A549 (cell line): ENCODE measurements around the gene CCDC102B. TPM values are rescaled to one million over a fixed set of nuclear protein-coding genes. Genes with fewer than 3 reads are reported as not detected.

Experiments
- ATAC-seq, 2 experiments: fragments of 200-7000 bp in 1 of 2; fragments of >200 bp in 1 of 2; cut with Nextera tagmentation in 1 of 2; cut with Tn5 transposase in 1 of 2; 3 replicates each; pipeline versions ENCODE4 v1.8.0 to v1.9.1; 2018 to 2020; ENCODE audit warnings: mild to moderate bottlenecking in 1 of 2, moderate library complexity in 1 of 2
- CTCF ChIA-PET: fragments of 300-600 bp; sonication (Branson Sonifier 250); formaldehyde crosslinking; extraction: SDS; loops from one replicate; lab custom pipeline; 2021; ENCODE audit warnings: antibody characterized with exemption, inconsistent platforms; lab: Yijun Ruan, JAX
- POLR2A ChIA-PET: fragments of 350-600 bp; formaldehyde crosslinking; extraction: SDS; loops from one replicate; lab custom pipeline; 2021; ENCODE audit warnings: antibody characterized with exemption, inconsistent platforms; lab: Yijun Ruan, JAX
- DNase-seq, 2 experiments: peaks; one replicate each; pipeline versions ENCODE4 v3.0.0 to v3.0.0-alpha.2; 2011 to 2016; ENCODE audit warnings: low read depth in 1 of 2, low spot score in 1 of 2
- FAIRE-seq: peaks from 2 replicates; lab custom pipeline; 2011; peaks lifted over from hg19 to GRCh38; lab: Jason Lieb, UNC
- H3K27ac ChIP-seq, 2 experiments: fragments of >200 bp; sonication (Bioruptor Twin); formaldehyde crosslinking; 3 replicates each; pipeline ENCODE4 v1.5.1; 2016 to 2017
- H3K4me1 ChIP-seq: fragments of >200 bp; sonication (Bioruptor Twin); formaldehyde crosslinking; 3 replicates; pipeline ENCODE4 v1.6.1; 2016
- H3K4me2 ChIP-seq: fragments of >200 bp; sonication (Bioruptor Twin); formaldehyde crosslinking; 3 replicates; pipeline ENCODE4 v1.6.1; 2016
- H3K4me3 ChIP-seq: fragments of >200 bp; sonication (Bioruptor Twin); formaldehyde crosslinking; 3 replicates; pipeline ENCODE4 v1.5.1; 2016
- H3K9me3 ChIP-seq: fragments of >200 bp; sonication (Bioruptor Twin); formaldehyde crosslinking; 3 replicates; pipeline ENCODE4 v1.6.1; 2016
- BHLHE40 ChIP-seq: IDR thresholded peaks from 2 replicates; pipeline ENCODE4 v1.6.1; 2012; ENCODE audit warnings: low read depth, low read length, inconsistent platforms
- CEBPB ChIP-seq, 2 experiments: fragments of >200 bp in 1 of 2; sonication (Bioruptor Twin) in 1 of 2; formaldehyde crosslinking in 1 of 2; IDR thresholded peaks; 2 replicates each; pipeline ENCODE4 v1.6.1; 2012 to 2016
- CHD2 ChIP-seq: fragments of 150-350 bp; IDR thresholded peaks from 2 replicates; pipeline ENCODE4 v1.6.1; 2014; ENCODE audit warnings: low read length; ENCODE audit not compliant: partially characterized antibody
- CHD4 ChIP-seq: fragments of 200-600 bp; sonication (generic); IDR thresholded peaks from 2 replicates; pipeline ENCODE4 v1.6.1; 2016; ENCODE audit warnings: antibody characterized with exemption, mild to moderate bottlenecking, borderline replicate concordance
- EHF ChIP-seq: fragments of 250-450 bp; sonication (Bioruptor Pico); IDR thresholded peaks from 2 replicates; pipeline ENCODE4 v1.5.0; 2020; ENCODE audit warnings: mild to moderate bottlenecking
- EHMT2 ChIP-seq: fragments of 200-600 bp; sonication (generic); IDR thresholded peaks from 2 replicates; pipeline ENCODE4 v1.6.1; 2016; ENCODE audit warnings: antibody characterized with exemption, low read depth, mild to moderate bottlenecking, moderate library complexity
- EP300 ChIP-seq, 2 experiments: fragments of >200 bp; sonication (Bioruptor Twin); formaldehyde crosslinking; IDR thresholded peaks; 2 replicates in 1 of 2; 3 replicates in 1 of 2; pipeline ENCODE4 v1.6.1; 2016 to 2017
- ESRRA ChIP-seq: fragments of 150-350 bp; IDR thresholded peaks from 2 replicates; pipeline ENCODE4 v1.6.1; 2014; ENCODE audit warnings: mild to moderate bottlenecking, low read length, borderline replicate concordance
- FOSL2 ChIP-seq, 2 experiments: fragments of 450-650 bp in 1 of 2; fragments of >200 bp in 1 of 2; sonication (Bioruptor Twin) in 1 of 2; formaldehyde crosslinking; IDR thresholded peaks; 2 replicates each; pipeline versions ENCODE4 v1.5.0 to v1.6.1; 2016 to 2020; ENCODE audit warnings: mild to moderate bottlenecking in 1 of 2, moderate library complexity in 1 of 2
- FOXS1 ChIP-seq: fragments of 250-450 bp; sonication (Bioruptor Pico); IDR thresholded peaks from 2 replicates; pipeline ENCODE4 v1.5.0; 2020; ENCODE audit warnings: mild to moderate bottlenecking, moderate library complexity
- GATA3 ChIP-seq: IDR thresholded peaks from 2 replicates; pipeline ENCODE4 v1.6.1; 2012; ENCODE audit warnings: borderline replicate concordance
- JUN ChIP-seq, 2 experiments: fragments of >200 bp; sonication (Bioruptor Twin); formaldehyde crosslinking; IDR thresholded peaks; 2 replicates in 1 of 2; 3 replicates in 1 of 2; pipeline ENCODE4 v1.6.1; 2016 to 2017
- MAFK ChIP-seq: fragments of 450-650 bp; IDR thresholded peaks from 2 replicates; pipeline ENCODE4 v1.6.1; 2014; ENCODE audit not compliant: partially characterized antibody
- MAX ChIP-seq: IDR thresholded peaks from 2 replicates; pipeline ENCODE4 v1.6.1; 2012
- MAZ ChIP-seq: fragments of 150-350 bp; IDR thresholded peaks from 2 replicates; pipeline ENCODE4 v1.6.1; 2014; ENCODE audit warnings: antibody characterized with exemption, low read depth, low read length, borderline replicate concordance
- NFE2L2 ChIP-seq: fragments of 150-350 bp; conservative IDR thresholded peaks from 2 replicates; pipeline ENCODE4 v1.6.1; 2014; ENCODE audit warnings: low read length
- NPAS2 ChIP-seq: fragments of 250-450 bp; sonication (Bioruptor Pico); IDR thresholded peaks from 2 replicates; pipeline ENCODE4 v1.8.0; 2022; ENCODE audit warnings: mild to moderate bottlenecking, moderate library complexity, borderline replicate concordance
- NR3C1 ChIP-seq: fragments of >200 bp; sonication (Bioruptor Twin); formaldehyde crosslinking; IDR thresholded peaks from 3 replicates; pipeline ENCODE4 v1.6.1; 2017
- PBX3 ChIP-seq: IDR thresholded peaks from 2 replicates; pipeline ENCODE4 v1.6.1; 2012
- PHF8 ChIP-seq: fragments of 200-600 bp; sonication (generic); IDR thresholded peaks from 2 replicates; pipeline ENCODE4 v1.6.1; 2016; ENCODE audit warnings: low read depth, mild to moderate bottlenecking, antibody characterized with exemption, moderate library complexity, borderline replicate concordance
- POLR2A ChIP-seq: IDR thresholded peaks from 2 replicates; pipeline ENCODE4 v1.6.1; 2012; ENCODE audit warnings: mild to moderate bottlenecking, low read length
- POLR2AphosphoS2 ChIP-seq: conservative IDR thresholded peaks from 2 replicates; pipeline ENCODE4 v1.6.1; 2012; ENCODE audit warnings: low read length, improper control_type of control experiment, inconsistent platforms
- RAD21 ChIP-seq, 2 experiments: fragments of >200 bp in 1 of 2; sonication (Bioruptor Twin) in 1 of 2; formaldehyde crosslinking in 1 of 2; IDR thresholded peaks in 1 of 2; conservative IDR thresholded peaks in 1 of 2; 2 replicates in 1 of 2; 3 replicates in 1 of 2; pipeline ENCODE4 v1.6.1; 2012 to 2018; ENCODE audit warnings: inconsistent platforms in 1 of 2
- RFX5 ChIP-seq: fragments of 450-650 bp; IDR thresholded peaks from 2 replicates; pipeline ENCODE4 v1.7.1; 2014; ENCODE audit warnings: antibody characterized with exemption, mild to moderate bottlenecking, moderate library complexity
- RNF2 ChIP-seq: fragments of 200-600 bp; sonication (generic); IDR thresholded peaks from 2 replicates; pipeline ENCODE4 v1.6.1; 2016; ENCODE audit warnings: low read depth, mild to moderate bottlenecking, antibody characterized with exemption, moderate library complexity, borderline replicate concordance
- SMC3 ChIP-seq: fragments of >200 bp; sonication (Bioruptor Twin); formaldehyde crosslinking; IDR thresholded peaks from 3 replicates; pipeline ENCODE4 v1.6.1; 2018; ENCODE audit warnings: inconsistent platforms
- SREBF2 ChIP-seq: fragments of 450-650 bp; IDR thresholded peaks from 2 replicates; pipeline ENCODE4 v1.6.1; 2014; ENCODE audit warnings: mild to moderate bottlenecking, moderate library complexity
- TFCP2L1 ChIP-seq: fragments of 250-450 bp; sonication (Bioruptor Pico); IDR thresholded peaks from 2 replicates; pipeline ENCODE4 v1.5.0; 2021; ENCODE audit warnings: mild to moderate bottlenecking
- TP53 ChIP-seq: fragments of 250-450 bp; sonication (Bioruptor Pico); IDR thresholded peaks from 2 replicates; pipeline ENCODE4 v1.5.0; 2021; ENCODE audit warnings: mild to moderate bottlenecking, moderate library complexity
- USF2 ChIP-seq: fragments of 450-650 bp; IDR thresholded peaks from 2 replicates; pipeline ENCODE4 v1.6.1; 2014; ENCODE audit warnings: antibody characterized with exemption
- ZC3H11A ChIP-seq: fragments of 450-650 bp; IDR thresholded peaks from 2 replicates; pipeline ENCODE4 v1.6.1; 2014; ENCODE audit warnings: antibody characterized with exemption, mild to moderate bottlenecking
- ZNF302 ChIP-seq: fragments of 250-450 bp; sonication (Bioruptor Pico); IDR thresholded peaks from 2 replicates; pipeline ENCODE4 v1.9.0; 2021; ENCODE audit warnings: inconsistent platforms, mild to moderate bottlenecking, moderate library complexity
- ZSCAN20 ChIP-seq: fragments of 250-450 bp; sonication (Bioruptor Pico); IDR thresholded peaks from 2 replicates; pipeline ENCODE4 v1.8.0; 2022; ENCODE audit warnings: mild to moderate bottlenecking, moderate library complexity
- WGBS: methylation state at CpG from one replicate; pipeline ENCODE4 v1.1.6; 2017; ENCODE audit errors: missing lambda C conversion rate; 5-methylcytosine and 5-hydroxymethylcytosine counted together
- polyA plus RNA-seq, 4 experiments: library from polyadenylated mRNA; depleted of rRNA in 3 of 4; stranded (reverse); fragments of >200 nt; fragmentation: RNase III in 1 of 4; extraction: RNeasy Plus Mini Kit Qiagen cat#74134 plus additional on column Dnase treatment in 1 of 4; gene quantifications; 2 replicates in 3 of 4; 3 replicates in 1 of 4; pipeline ENCODE4 v1.2.3, GENCODE V29; 2011 to 2017
- TF ChIP-seq, protein P1 (sequence below): fragments of >200 bp; sonication (Bioruptor Twin); formaldehyde crosslinking; IDR thresholded peaks from 2 replicates; pipeline ENCODE4 v1.6.1; 2016
- TF ChIP-seq, protein P2 (sequence below): IDR thresholded peaks from 2 replicates; pipeline ENCODE4 v1.6.1; 2012; ENCODE audit warnings: low read depth, borderline replicate concordance

The CCDC102B gene
- polyA plus RNA-seq, 2 of the 4 experiments (the other 2 are of a cell fraction): 1.2 to 1.6 TPM

GRCh38 chr18:68985172-68985820 lies 187.4 kb downstream of the CCDC102B start:
- ChIA-PET POLR2A (no interaction called here), CTCF (no interaction called here)
- DNase-seq (no peak), FAIRE-seq (no peak)
- no peak overlapping the region for H3K4me2 ChIP-seq
- H3K4me1 ChIP-seq: no peaks in the 10 kb centered on the region
- H3K9me3 ChIP-seq: no peaks in the 10 kb centered on the region
- no peak overlapping the region for H3K4me3 ChIP-seq
- TF ChIP-seq CHD2: no peak
- no peak for TF ChIP-seq TFCP2L1
- no peak for TF ChIP-seq RNF2
- TF ChIP-seq ESRRA: no peak
- TF ChIP-seq EHMT2: no peak
- TF ChIP-seq NR3C1: no peak
- no peak for TF ChIP-seq SMC3
- no peak for TF ChIP-seq ZSCAN20 (CRISPR knock-in tag)
- TF ChIP-seq FOXS1 (CRISPR knock-in tag): no peak
- TF ChIP-seq MAX: no peak
- TF ChIP-seq, all 56 proteins: peak for 0
- ATAC-seq: no peak
- no peak overlapping the region for H3K27ac ChIP-seq
- WGBS: 3% methylated on average over 2 of the region's 2 CpGs

DNA sequence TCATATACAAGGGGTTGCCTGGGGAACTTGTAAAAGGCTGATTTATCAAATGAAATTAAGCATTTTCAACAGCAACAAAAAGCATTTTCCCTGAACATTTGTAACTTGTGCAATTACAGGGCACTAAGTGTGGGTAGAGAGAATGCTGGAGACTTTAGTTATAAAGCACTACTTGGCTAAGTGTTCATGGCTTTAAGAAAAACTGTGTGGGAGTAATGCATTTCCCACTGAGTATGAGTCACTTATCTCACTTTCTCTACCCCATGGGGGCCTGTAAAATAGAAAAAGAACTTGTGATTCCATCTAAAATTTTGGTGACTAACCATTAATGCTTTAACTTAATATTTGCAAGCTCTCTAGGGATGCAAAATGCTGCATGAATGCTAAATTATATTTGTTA lies 193.4 kb downstream of the CCDC102B start:
- CTCF ChIA-PET: no interaction called here

DNA sequence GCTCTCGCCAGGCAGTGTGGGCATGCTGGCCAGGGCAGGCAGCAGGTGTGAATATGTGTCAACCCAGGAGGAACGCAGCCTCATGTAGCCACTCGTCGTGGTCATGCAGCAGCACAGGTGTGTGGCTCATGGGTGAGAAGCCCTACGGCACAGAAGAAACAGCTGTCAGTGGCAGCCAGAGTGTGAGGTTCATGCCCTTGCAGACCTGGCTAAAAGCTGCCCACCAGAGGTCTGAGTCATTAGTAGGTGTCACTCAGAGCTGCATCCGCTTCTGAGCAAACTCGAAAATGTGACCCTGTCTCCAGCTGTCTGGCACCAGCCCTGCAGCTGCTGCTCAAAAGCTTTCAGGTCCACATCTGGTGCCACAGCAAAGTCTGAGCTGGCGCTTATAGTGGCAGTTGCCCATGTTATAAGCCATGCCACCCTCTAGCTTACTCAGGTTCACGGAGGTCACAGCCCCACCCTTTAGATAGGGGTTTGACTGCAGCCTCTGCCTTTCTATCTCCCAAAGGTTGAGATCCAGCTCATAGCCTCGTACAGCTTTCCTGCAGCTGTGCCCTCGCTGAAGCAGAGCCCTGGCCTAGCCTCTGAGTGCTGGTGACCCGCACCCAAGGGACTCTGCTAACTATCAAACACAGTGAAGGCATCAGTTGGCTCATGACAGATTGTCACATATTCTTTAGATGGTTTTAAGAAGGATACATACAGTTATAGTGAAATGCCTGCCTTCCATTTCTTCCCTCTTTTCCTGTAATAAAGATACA lies 195.0 kb downstream of the CCDC102B start:
- Histone ChIP-seq H3K27ac (no peak overlapping the region), H3K4me3 (no peak overlapping the region), H3K4me1 (no peaks in the 10 kb centered on the region), H3K4me2 (no peak overlapping the region), H3K9me3 (no peaks in the 10 kb centered on the region)
- WGBS: 14% methylated on average over 7 of the region's 12 CpGs
- DNase-seq (no peak), ATAC-seq (no peak), FAIRE-seq (no peak)
- POLR2A ChIA-PET: no interaction called here
- CTCF ChIA-PET: no interaction called here
- TF ChIP-seq, protein P1, sequence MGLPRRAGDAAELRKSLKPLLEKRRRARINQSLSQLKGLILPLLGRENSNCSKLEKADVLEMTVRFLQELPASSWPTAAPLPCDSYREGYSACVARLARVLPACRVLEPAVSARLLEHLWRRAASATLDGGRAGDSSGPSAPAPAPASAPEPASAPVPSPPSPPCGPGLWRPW: no peak
- TF ChIP-seq RNF2: no peak
- no peak for TF ChIP-seq EHF
- TF ChIP-seq PHF8: no peak
- TF ChIP-seq BHLHE40: no peak
- TF ChIP-seq USF2: no peak
- TF ChIP-seq MAX: no peak
- TF ChIP-seq, protein P2, sequence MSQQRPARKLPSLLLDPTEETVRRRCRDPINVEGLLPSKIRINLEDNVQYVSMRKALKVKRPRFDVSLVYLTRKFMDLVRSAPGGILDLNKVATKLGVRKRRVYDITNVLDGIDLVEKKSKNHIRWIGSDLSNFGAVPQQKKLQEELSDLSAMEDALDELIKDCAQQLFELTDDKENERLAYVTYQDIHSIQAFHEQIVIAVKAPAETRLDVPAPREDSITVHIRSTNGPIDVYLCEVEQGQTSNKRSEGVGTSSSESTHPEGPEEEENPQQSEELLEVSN: no peak
- no peak for TF ChIP-seq FOXS1 (CRISPR knock-in tag)
- no peak for TF ChIP-seq EP300 (IDR thresholded peaks at IDR 0.05)
- TF ChIP-seq SREBF2: no peak
- TF ChIP-seq POLR2AphosphoS2: no peak
- TF ChIP-seq TP53 (CRISPR knock-in tag): no peak
- TF ChIP-seq NPAS2 (CRISPR knock-in tag): no peak
- no peak for TF ChIP-seq RAD21 (conservative IDR thresholded peaks at IDR 0.05 in 1 of 2, IDR thresholded peaks at IDR 0.05 in 1 of 2)
- no peak for TF ChIP-seq GATA3
- TF ChIP-seq PBX3: no peak

More for the DNA sequence above, 193.4 kb downstream of the CCDC102B start:
- Histone ChIP-seq H3K4me3 (no peak overlapping the region), H3K27ac (no peak overlapping the region), H3K4me1 (no peaks in the 10 kb centered on the region), H3K9me3 (no peaks in the 10 kb centered on the region), H3K4me2 (no peak overlapping the region)
- FAIRE-seq (no peak), ATAC-seq (no peak), DNase-seq (no peak)
- POLR2A ChIA-PET: no interaction called here
- TF ChIP-seq TP53 (CRISPR knock-in tag) (no peak), FOSL2 (IDR thresholded peaks at IDR 0.05) (no peak), FOSL2 (CRISPR knock-in tag; IDR thresholded peaks at IDR 0.05) (no peak), CHD4 (no peak), POLR2AphosphoS2 (no peak), NR3C1 (no peak), POLR2A (no peak), CEBPB (IDR thresholded peaks at IDR 0.05) (no peak), ZNF302 (CRISPR knock-in tag) (no peak), SMC3 (no peak), RFX5 (no peak), JUN (IDR thresholded peaks at IDR 0.05) (no peak), NFE2L2 (no peak), GATA3 (no peak), ZC3H11A (no peak), MAZ (no peak), MAFK (no peak)
- TF ChIP-seq, protein P1: no peak
